Activated CD8-positive, alpha-beta memory T cell treated with anti-CD3 and anti-CD28 coated beads for 4 hours (primary cell): ENCODE results near the gene ILF3.

ENCODE experiments used
- DNase-seq, 2 donors: peaks; one replicate each; pipeline ENCODE4 v3.0.0-alpha.2; 2020; ENCODE audit warnings: low read depth in 2 of 2

ILF3 gene

DNA sequence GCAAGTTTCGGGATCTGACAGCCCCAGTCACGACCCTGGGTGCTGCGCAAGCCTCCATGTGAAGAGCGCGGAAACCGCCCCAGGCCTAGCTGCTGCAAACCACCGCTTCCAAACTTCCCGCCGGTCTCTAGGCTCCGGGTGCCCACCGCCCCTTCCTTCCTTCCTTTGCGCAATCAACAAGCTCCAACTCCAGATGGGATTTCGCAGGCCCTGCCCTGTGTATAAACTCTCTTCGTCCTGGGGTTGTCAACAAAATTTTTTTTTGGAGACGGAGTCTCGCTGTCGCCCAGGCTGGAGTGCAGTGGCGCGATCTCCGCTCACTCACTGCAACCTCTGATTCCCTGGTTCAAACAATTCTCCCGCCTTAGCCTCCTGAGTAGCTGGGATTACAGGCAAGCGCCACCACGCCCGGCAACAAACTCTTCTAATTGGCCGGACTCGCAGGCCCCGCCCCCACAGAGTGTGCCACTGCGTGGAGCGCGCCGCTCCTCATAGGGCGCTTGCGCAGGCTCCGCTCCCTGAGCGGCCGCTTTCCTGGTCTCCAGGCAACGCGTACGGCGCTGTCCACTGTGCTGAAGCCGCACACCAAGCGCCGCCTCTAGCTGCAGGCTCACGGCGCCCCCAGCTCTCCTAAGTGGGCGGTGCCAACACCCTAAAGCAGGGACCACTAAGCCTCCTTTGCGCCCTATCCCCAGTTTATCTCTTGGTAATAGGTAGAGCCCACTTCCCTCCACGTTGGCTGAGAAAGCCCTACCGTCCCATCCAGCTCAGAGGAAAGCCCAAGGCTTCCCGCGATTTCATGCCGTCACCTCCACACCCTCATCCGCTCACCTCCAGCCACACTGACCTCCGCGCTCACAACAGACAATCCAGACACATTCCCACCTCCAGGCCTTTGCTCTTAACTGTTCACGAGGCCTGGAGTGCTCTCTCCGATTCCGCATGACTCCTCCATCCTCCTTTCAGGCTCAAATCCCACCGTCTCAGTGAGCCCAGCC is 41.6 kb downstream of the ILF3 start:
- peak; percentile 60 to 69 for DNase-seq

DNA sequence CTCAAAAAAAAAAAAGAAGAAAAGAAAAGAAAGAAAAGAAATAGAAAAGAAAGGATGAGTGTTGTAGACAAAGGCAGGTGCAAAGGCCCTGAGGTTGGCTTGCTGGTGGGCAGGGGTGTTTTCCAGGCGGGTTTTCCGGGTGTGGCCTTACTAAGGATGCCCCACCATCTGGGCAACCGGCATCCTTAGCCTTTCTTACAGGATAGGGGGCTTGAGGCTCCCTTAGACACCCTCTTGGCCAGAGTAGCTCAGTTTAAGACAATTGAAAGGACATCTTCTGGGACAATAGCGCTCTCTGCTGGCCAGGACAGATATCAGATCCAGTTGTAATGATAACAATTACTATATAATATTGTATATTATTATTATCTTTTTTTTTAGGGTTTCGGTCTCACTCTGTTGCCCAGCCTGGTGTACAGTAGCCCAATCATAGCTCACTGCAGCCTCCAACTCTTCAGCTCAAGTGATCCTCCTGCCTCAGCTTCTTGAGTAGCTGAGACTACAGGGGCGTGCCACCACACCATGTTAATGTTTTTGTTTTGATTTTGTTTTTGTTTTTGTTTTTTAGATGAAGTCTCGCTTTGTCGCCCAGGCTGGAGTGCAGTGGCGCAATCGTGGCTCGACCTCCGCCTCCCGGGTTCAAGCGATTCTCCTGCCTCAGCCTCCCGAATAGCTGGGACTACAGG is 45.6 kb downstream of the ILF3 start:
- peak; percentile 39 to 46 for DNase-seq

DNA sequence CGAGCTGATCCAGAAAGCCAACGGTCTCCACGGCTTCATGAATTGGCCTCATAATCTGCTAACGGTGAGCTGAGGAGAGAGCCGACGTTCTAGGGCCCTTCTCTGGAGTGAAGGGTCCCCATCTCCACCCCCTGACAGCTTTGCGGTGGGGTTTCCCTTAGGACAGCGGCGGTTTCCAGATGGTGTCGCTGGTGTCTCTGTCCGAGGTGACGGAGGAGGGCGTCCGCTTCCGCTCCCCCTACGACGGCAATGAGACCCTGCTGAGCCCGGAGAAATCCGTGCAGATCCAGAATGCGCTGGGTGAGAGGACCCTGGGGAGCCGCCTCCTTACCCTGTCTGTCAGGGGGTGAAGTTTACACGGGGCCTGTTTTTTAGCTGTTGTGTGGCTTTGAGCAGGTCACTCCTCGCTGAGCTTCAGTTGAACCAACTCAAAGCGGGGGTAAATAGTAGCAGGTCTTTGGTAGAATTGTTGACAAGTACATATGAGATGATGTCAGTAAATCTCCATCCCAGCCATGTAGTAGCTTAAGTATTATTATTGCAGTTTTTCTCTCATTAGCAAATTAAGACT is 47.9 kb downstream of the ILF3 start:
- DNase-seq: no peak

DNA sequence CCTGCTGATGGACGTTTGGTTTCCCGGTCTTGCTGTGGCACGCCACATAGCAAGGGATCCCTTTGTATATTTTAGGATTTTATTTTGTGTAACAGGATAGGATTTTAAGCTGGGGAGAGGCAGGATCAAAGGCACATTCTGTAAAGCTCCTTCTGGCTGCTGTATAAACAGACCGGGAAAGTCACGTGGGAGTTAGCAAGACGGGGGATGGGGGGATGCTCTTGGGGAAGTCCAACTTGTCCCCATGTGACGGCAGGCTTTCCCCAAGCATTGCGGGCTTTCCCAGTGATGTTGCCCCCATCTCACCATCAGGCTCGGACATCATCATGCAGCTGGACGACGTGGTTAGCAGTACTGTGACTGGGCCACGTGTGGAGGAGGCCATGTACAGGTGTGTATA is 52.8 kb downstream of the ILF3 start:
- DNase-seq: no peak

DNA sequence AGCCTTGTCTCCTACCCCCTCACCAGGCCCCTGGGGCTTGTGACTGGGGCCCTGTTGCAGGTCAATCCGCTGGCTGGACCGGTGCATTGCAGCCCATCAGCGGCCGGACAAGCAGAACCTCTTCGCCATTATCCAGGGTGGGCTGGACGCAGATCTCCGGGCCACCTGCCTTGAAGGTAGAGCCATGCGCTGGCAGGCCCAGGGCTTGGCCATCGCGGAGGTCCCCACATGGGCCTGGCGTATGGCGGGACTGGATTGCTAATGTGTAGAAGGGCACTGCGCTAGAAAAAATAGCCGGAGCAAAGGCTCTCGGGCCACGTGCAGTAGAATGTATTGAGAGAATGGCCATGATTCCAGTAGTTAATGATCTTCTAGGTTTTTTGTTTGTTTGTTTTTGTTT is 53.3 kb downstream of the ILF3 start:
- no peak for DNase-seq

DNA sequence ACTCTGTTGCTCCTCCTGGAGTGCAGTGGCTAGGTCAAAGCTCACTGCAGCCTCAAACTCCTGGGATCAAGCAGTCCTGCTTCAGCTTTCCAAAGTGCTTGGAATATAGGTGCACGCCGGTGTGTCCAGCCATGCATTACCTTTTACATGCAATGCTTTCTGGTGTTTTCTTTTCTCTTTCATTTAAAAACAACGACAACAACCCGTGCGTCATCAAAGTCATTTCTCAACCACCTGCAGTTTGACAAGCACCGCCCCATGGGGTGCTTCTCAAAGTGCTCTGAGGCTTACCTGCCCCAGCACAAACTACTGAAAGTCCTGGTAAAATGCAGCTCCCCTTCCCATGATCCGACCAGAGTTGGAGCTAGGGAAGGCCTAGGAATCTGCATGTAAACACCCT is 54.1 kb downstream of the ILF3 start:
- DNase-seq: no peak

DNA sequence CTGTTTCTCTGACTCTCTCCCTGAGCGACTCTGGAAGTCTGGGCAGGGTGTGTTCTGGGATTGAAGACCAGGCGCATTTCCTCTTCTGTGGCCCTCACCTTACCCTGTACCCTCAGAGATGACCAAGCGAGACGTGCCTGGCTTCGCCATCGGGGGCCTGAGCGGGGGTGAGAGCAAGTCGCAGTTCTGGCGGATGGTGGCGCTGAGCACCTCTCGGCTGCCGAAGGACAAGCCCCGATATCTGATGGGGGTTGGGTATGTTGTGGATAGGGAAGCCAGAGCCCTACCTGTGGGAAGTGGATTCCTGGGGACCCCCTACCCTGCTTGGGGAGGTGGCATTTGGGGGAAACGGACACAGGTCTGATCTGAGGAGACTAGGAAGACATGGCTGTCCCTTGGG is 57.9 kb downstream of the ILF3 start:
- no peak for DNase-seq

DNA sequence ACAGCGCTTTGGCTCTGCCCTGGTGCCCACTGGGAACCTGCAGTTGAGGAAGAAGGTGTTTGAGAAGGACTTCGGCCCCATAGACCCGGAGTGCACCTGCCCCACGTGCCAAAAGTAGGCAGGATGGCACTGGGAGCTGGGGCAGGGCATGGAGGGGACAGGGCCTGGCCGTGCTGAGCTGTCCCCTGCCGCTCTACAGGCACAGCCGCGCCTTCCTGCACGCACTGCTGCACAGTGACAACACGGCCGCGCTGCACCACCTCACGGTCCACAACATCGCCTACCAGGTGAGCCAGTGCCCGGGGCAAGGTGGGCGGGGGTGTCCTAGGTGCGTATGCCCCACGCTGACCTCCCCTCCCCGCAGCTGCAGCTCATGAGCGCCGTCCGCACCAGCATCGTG is 58.6 kb downstream of the ILF3 start:
- DNase-seq: no peak

DNA sequence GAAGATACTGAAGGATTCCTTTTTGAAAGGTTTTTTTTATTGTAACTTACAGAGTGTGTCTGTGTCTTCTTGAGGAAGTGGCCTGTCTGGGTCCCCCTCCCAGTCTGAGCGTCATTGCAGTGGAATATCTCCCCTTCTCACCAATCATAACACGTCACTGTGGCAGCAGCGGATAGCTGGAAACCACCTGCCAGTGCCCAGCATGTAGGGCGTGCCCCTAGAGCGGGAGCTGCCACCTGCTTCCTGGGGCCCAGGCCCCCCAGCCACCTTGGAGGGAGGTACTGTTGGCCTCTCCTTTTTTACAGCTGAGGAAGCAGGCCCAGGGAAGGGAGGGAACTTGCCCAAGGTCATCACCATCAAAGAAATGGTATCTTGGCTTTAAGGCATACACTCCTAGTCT is 59.2 kb downstream of the ILF3 start:
- DNase-seq: no peak

DNA sequence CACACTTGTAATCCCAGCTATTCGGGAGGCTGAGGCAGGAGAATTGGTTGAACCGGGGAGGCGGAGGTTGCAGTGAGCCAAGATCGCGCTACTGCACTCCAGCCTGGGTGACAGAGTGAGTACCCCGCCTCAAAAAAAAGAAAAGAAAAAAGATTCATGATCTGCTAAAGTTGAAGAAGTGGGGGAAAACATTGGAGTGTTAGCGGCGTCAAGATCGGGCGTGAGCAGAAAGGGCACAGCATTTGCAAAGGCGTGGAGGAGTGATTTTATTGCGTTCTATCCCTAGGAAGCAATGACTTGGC is 62.9 kb downstream of the ILF3 start:
- no peak for DNase-seq

DNA sequence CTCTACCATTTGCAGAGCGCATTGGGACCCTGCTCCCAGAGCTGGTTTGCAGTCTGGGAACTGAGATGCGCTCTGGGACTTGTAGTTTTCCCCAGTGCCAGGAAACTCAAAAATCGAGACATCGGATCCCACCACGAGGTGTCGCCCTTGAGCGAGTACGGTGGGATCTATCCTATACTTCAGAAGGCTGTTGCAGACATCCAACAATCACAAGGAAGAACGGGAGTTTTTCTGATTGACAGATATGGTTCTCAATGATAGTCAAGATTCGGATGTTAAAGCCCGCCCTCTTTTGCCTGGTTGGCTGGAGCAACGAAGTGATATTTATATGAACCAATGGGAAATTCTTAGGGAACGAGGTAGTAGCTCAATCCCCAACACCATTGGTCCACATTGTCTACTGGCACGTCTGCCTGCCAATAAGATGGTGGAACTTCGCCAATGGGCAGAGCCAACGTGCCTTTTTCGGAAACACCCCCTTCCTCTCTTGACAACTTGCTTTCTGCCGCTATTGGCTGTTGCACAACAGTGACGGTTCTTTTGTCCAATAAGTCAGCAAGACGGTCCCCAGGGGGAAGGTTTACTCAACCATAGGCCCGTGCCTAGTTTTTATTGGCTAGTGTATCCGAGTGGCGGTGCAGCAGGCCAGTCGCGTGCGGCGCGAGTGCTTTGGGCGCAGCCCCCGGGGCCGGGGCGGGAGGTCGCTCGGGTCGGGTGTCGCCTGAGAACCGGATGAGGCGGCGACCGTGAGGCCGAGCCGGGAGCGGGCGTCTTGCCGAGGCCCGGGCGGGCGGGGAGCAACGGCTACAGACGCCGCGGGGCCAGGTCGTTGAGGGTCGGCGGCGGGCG is 63.4 kb downstream of the ILF3 start, which contains the start of gene DNM2:
TSS of gene DNM2 (plus strand) at position 724 of the 849 bp plus-strand sequence. CDS start 164 bp downstream, outside the sequence.
- peak; percentile 90 to 93 for DNase-seq

DNA sequence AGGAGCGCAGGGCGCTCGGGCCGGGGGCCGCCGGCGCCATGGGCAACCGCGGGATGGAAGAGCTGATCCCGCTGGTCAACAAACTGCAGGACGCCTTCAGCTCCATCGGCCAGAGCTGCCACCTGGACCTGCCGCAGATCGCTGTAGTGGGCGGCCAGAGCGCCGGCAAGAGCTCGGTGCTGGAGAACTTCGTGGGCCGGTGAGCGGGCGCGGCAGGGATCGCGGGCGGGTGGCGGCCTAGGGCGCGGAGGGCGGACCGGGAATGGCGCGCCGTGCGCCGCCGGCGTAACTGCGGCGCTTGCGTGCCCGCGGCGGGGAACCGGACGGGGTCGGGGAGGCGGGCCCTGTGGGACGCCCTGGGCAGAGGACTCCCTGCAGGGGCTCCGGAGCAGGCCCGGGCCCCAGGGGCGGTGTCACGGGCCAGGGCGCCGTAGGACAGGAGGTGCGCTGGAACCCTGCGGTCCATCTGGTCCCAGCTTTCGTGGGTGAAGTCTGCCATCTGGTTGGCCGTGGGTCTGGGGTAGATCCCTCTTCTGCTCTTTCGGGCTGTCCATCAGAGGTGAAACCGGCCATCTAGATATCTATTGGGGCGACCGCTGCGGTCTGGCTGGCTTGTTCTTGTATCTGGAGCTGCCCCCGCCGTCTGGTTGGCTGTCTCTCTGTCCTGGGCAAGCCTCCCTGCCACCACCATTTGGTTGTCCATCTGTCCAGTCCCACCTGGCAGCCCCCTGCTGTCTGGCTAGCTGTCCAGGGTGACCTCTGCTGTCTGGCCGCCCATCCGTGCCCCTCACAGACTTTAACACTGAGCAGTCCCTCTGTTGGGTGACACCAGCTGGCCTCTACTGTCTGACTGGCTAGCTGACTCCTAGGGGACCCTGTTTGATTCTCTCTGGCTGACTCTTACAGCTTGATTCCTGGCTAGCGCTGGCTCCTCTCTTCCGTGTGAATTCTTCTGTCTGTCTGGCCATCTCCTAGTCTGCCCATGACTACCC is 64.4 kb downstream of the ILF3 start:
- DNase-seq: no peak

DNA sequence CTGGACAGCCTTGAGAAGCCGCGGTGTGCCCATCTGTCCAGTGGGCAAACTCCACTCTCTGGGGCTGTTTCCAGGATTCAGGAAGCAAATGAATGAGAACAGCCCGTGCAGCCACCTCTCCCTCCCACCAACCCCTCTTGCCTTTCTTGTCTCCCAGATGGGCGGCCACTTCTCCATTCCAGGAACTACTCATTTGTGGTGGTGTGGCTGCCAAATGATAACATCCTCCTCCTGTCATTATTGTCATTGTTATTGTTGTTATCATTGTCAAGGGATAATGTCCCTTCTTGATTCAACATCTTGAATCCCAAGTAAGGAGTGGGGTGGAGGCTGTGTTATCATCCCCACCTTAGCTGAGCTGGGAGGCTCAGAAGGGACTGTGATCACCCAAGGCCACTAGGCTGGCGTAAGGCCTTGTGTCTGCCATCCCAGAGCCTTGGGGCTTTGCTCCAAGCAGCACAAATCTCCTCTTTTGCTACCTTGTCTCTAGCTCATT is 65.4 kb downstream of the ILF3 start:
- no peak for DNase-seq

DNA sequence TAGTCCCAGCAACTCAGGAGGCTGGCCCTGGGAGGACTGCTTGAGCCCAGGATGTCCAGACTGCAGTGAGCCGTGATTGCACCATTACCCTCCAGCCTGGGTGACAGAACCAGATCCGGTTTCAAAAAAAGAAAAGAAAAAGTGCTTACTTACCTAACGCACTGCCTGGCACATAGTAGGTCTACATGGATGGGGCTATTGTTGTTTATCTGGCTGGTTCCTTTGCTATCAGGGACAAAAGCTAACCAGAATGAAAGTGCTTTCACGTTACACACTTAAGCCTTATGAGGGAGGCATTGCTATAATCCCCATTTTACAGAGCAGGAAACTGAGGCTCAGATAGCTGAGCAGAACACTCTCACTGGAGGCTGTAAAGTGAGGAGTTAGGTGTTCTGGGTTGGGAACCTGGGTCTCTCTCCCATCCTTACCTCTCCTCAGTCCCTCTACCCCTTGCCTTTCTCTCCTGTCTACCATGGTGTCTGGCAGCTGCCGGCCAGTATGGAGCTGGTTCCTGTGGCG is 66.5 kb downstream of the ILF3 start:
- DNase-seq: no peak

DNA sequence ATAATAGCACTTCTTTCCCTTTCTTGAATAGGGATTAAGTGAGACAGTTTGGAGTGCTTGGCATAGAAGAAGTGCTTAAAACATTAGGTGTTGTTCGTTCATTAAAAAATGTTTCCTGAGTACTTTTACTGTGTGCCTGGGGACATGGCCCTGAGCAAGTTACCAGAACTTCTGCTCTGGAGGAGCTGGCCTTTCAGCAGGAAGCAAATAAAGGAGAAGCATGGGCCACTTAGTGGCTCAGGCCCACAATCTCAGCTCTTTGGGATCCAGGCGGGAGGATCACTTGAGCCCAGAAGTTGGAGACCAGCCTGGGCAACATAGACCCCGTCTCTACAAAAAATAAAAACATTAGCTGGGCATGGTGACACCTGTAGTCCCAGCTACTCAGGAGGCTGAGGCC is 69.4 kb downstream of the ILF3 start:
- no peak for DNase-seq

DNA sequence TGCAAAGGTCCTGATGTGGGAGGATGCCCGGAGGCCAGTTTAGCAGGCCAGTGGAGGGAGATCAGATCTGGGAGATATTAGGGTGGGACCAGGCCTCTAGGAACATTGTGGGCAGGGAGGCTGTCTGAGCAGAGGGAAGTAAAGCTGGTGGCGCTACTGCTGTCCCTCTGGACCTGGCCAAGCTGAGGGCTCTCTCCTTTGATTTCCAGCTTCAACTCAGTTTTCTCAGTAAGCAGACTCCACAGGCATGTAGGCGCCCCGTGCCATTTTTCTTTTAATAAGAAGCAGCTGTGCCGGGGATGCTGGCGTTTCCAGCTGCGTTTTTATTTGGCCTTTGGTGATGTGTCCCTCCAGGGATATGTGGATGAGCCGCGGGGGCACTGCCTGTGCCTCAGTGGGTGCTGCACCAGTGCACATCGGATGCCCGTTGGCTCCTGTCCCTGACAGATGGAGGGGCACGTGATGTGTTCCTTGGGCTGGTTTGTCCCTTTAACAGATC is 70.5 kb downstream of the ILF3 start:
- DNase-seq: no peak

DNA sequence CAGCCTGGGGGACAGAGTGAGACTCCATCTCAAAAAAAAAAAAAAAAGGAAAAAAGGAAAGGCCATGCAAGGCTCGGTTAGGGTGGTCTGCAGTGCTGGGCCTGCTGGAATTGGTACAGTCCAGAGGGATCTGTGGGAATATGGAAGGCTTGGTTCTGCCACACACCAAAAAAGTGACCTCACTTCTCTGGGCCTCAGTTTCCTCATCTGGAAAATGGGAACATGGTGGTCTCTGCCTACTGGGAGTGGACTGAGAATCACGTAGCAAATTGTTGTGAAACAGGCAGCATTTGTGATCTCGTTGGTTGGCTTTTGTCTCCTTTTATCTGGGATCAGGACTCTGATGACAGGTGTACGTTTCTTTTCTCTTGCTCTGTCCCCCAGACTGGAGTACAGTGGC is 71.3 kb downstream of the ILF3 start:
- DNase-seq: no peak

DNA sequence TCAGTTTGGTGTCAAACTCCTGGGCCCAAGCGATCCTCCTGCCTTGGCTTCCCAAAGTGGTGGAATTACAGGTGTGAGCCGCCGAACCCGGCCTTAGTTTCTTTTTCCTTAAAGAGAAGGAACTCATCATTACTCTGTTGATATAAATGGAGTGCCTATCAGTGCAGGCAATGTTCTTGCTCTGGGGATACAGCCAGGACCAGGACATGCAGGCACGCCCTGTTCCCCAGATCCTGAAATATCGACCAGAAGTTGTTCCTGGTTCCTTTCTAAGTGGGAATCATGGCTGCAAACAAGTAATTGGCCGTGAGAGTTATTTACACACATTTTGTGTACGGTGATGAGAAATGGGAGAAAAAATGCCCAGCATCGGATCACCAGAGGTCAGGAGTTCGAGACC is 72.1 kb downstream of the ILF3 start:
- no peak for DNase-seq

DNA sequence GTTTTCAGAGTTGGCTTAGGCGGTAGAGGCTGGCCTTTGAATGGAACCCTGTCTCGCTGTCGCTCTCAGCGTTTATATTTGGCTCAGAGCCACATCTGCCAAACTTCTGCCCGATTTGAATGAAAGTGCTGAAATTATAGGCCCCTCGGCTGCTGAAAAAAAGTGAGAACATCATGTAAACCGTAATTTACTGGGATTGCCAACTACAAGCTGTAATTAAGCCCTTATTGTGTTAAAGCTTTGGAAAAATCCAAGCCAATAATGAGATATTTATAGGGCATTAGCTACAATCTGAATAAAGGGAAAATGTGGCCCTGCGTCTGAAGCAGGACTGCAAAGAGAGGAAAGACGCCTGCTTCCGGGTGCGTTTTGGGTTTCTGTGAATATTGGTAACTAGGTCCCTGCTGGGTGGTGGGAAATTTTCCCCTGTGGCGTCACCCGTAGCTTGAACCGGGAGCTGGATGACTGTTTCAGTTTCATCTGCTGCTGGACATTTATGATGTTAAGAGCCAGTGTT is 73.6 kb downstream of the ILF3 start:
- DNase-seq: no peak

DNA sequence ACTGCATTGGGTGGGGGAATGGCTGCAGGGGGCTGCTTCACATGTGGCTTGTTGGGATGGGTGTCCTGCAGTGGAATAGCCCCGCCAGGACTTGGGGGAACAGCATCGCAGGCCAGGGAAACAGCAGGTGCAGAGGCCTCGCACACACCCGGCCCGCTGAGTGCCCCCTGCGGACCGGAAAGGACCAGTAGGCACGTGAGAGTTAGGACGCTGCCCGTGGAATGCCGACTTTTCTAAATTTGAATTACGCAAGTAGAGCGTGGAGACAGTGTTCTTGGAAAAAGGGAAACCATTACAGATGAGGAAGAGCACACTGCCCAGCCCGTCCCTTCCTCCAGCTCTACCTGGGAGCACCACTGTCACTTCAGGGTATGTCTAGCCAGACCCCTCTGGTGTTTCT is 75.3 kb downstream of the ILF3 start:
- DNase-seq: no peak
